ENCODE data around the gene MYO5A.

GRCh38 chr15:52291204-52291603 lies 237.5 kb downstream of the MYO5A start:
- TF ChIP-seq CTCF (conservative IDR thresholded peaks at IDR 0.05; ENCODE audit: low read length), result no peak
- no peak for TF ChIP-seq EZH2phosphoT487 (IDR thresholded peaks at IDR 0.05; ENCODE audit: borderline replicate concordance, low read depth, low read length)
